Measurements from ENCODE around the gene DAD1.
"Not testable (repeated sequence)": the region's sequence is repeated elsewhere in the genome, so short reads cannot be mapped to it uniquely, and the experiment has no call there.

DAD1 gene

DNA sequence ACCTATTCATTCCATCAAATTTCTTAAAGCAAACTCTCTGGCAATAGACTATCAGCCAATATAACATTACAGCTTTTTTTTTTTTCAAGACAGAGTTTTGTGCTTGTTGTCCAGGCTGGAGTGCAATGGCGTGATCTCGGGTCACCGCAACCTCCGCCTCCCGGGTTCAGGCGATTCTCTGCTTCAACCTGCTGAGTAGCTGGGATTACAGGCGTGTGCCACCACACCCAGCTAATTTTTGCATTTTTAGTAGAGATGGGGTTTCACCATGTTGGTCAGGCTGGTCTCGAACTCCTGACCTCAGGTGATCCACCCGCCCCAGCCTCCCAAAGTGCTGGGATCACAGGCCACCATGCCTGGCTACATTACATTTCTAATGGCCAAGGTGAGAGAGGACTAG lies 22.8 kb downstream of the DAD1 start:
- DNase-seq: not testable (repeated sequence)

DNA sequence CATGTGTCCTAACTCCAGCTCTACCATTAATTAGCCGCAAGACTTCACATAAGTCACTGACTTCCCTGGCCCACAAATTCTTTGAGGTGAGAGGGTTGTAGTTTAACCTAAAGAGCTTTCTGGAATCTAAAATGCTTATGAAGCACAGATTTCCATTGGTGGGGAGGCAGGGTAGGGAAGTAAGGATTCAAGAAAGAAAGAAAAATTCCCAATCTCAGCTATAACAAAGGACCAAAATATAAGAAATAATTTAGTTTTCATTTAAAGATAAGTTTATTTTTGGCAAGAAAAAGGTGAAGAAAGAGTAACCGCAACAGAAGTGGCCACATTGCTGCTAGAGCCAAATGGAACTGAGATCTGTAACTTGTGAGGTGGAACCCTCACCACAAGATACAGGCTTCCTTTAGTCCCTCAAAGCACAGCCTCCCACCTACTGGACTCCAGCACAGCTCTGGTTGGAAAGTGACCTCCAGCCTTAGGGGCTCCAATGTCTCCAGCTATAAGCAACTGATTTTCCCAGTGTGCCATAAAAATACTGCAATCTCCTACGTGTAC lies 23.6 kb downstream of the DAD1 start:
- peak; percentile 36 for DNase-seq

DNA sequence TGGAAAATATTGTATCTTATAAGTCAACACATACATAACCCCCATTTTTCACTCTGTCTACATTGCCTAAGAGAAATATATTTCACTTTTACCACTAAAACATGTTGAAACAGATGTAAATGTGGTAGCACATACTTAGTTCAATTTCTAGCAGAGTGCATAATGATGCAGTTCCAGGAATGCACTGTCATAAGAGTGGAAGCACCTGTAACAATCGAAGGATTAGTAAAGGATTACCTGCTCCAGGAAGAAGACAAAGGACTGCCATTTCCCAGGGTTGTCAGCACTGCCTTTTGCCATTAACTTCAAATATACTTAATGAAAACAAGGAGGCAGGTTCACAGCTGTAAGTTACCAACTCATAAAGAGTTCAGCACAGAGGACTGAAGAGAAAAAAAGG lies 24.6 kb downstream of the DAD1 start:
- no peak for DNase-seq

DNA sequence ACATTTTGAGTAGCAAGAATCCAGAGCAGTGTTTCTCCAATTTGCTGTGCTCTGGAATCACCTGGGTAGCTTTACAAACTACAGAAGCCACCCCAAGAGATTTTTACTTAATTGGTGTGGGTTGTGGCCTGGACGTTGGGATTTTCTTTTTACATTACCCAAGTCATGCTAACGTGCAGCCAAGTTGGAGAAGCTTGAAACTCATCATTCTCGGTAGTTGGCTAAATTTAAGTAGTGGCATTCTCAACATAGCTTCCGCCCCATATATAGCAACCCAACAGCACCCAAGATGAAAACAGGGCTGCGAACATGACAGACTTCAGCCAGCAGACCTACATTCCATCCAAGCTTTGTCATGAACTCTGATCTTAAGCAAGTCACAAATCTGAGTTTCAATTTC lies 25.0 kb downstream of the DAD1 start:
- peak; percentile 34 for DNase-seq

DNA sequence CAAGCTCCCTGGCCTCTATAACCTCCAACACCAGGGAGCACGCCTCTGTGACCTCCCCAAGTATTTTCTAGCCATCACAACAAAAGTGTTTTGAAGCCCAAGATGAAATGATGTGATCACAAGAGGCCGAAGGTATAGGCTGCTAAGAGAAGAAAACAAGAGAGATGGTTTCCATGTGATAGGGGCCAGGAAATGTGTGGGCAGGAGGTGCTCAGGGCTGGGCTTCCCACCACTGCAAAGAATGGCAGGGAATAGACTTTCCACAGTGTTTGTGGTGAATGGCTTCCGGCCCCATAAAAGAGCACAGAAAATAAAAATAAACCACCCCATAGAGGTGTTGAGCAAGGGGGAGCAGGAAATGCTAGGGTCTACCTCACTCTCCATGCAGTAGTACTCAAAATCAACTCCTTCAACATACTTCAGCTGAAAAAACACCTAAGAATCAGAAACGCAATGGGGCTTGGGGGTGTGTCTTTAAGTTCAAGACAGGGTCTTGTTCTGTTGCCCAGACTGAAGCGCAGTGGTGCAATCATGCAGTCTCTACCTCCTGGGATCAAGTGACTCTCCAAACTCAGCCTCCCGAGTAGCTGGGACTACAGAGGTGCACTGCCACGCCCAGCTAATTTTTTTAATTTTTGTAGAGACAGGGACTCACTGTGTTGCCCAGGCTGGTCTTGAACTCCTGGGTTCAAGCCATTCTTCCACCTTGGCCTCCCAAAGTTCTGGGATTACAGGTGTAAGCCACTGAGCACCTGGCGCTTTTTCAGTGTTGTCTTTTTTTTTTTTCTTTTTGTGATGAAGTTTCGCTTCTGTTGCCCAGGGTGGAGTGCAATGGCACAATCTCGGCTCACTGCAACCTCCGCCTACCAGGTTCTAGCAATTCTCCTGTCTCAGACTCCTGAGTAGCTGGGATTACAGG lies 27.1 kb downstream of the DAD1 start:
- DNase-seq: peak; percentile 90

DNA sequence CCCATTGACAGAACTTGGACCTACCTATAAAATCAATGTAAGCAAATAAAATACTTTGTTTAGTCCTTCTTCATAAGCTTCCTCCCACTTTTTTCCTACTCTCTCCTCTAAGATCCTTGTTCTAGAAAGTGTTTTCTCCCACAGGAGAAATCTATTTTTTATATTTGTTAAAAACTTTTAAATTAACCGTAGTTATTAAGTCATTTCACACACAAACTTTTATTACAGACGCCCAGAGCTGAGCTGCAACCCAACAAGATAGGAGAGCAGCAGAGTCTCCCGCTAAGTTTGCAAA lies 27.7 kb downstream of the DAD1 start:
- DNase-seq: no peak

DNA sequence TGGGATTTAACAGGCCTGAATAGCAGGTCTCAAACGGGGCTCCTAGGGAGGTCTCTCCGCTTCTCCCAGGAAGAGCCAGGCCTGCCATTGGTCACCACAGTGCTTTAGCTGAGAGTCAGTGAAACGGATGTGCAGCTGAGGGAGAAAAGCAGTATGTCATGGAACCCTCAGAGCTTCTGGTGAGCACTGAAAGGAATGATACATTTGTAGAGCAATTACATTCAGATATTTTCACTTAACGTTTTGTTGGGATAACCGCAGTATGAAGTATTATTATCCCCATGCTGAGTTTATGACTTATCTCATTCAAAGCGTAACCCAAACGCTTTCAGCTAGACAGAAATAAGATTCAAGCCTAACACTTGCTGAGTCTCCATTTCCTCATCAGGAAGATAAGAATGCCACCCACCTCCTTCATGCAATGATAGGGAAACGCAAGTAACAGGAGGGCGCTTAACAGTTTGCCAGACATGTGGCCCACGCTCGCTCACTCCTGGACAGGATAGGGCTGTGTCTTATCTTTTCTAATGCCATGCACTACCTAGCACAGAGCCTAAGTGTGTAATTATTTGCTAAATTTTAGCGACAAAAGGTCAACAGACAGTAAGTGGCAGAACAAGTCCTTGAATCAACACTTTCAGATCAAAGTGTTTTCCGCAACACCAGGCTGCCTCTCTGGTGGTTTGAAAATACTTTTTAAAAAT lies 28.2 kb downstream of the DAD1 start:
- no peak for DNase-seq

DNA sequence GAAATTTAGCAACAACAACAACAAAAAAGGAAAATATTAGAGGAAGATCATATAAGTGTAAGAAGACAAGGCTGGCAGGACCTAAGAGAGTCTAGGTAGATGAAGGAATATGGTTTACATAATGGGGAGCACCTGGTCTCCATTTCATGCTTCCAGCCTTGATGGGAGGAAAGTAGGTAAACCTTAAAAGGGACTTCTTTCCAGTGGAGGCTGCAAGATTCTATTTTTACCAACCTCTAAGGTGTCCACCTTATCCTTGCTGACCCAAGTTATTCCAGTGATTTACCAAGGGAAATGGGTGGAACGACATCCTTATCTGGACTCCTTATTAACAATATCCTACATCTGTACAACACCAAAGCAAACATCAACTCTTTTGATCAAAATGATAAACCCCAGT lies 30.0 kb downstream of the DAD1 start:
- DNase-seq: no peak

DNA sequence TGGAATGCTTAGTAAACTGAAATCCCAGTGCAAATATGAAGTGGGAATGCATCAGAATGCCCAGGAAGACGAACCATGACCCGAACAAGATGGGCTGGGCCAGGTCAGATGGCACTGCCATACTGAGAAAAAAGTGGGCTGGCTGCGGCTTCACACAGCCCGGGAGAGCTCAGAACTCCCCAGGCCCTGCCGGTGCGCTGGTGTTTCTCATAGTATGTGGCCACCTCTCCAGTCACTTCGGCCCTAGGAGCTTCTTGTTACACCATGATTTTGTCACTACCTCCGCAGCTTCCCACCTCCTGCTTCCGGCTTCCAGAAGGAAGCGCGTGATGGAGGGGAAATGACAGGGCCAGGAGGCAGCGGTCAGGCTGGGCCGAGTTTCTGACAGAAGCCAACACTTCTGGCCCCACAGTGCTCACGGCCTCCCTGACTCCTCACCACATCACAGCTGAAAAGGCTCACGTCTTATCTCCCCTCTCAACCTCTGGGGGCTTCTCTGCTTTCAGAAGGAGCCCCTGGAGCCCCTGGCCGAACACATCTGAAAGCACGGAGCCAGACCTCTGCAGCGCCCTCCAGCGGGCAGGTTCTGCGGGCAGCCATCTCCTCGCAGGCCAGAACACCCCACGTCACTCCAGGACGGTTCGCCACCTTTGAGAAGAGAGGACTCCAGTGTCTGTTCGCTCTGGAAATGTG lies 30.7 kb downstream of the DAD1 start:
- DNase-seq: peak; percentile 85

DNA sequence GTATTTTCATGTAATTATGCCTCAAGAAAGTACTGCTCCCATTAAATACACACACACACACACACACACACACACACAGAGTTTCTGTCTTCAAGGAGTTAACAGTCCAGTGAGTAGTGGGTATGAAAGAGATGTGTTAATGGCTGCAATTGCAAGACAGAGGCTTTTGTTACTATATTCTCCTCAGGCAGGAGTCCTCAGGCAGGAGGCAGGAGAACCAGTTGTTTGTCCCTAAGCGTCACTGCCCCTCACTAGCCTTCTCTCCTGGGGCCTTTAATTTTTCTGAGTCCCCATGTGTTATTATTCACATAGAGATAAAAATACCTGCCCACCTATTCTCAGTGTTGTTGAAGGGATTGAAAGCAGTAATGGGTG lies 31.2 kb downstream of the DAD1 start:
- DNase-seq: no peak

DNA sequence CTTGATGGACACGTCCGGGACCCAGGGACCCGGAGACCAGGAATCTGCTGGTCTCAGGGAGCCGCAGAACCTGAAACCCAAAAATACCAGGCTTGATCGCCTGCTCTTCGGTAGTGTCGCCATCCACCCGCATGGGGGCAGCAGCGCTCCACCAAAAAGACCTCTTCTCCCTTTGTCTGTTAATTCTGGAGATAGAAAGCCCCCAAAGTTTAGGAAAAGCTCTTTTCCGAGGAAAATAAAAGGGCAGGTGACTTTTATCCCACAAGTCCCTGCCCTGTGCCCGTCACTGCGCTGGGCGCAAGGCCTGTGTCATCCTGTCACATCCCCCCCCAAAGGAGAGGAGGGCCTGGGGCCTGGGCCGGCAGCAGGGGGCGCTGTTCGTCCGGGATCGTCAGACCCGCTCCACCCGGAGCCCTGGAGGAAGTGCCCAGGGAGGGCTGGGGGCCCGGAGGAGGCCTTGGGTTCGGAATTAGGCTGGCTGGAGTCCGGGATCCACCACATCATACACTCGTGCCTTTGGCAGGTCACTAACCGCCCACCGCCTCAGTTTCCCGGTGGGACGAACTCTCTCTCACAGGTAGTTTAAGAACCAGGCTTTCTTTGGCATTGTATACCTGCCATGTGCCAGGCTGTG lies 31.9 kb downstream of the DAD1 start:
- DNase-seq: peak; percentile 90

DNA sequence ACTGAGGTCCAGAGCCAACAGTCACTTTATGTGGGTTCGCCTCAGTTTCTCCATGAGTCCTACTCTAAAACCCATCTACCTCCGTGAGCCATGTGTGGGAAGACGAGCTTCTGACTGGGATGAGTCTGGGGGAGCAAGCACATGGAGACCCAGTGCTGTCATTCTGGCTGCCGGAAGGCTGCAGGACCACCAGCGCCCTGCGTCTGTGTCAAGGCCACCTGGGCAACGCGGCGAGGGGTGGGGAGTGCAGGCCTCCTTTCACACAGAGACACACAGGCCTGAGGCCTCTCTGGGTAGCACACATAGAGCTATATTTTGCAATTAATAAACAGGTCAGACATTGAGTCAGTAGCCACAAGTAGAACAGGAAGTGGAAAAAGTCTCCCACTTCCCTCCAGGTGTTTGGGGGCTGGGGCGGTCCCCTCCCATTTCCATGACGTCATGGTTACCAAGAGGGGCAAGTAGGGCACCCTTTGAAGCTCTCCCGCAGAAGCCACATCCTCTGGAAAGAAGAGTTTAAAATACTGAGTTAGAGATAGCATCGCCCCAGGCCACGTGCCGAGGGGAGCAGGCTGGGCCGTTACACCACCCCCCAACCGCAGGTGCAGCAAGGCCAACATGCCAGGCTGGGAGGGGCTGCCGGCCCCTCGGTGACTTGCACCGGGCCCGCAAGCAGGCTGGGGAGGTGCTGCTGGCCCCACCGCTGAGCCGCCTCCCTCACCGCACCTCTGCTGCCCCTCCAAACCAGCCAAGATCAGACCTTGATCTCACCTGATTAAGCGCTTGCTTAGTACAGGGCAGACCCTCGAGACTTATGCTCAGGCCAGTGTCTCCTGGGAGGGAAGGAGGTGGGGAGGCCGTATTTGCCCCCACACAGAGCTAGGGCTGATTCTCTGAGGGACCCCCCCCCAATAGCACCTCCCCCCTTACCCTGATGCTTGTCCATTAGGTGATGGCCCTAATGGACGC lies 32.7 kb downstream of the DAD1 start:
- DNase-seq: peak; percentile 98

DNA sequence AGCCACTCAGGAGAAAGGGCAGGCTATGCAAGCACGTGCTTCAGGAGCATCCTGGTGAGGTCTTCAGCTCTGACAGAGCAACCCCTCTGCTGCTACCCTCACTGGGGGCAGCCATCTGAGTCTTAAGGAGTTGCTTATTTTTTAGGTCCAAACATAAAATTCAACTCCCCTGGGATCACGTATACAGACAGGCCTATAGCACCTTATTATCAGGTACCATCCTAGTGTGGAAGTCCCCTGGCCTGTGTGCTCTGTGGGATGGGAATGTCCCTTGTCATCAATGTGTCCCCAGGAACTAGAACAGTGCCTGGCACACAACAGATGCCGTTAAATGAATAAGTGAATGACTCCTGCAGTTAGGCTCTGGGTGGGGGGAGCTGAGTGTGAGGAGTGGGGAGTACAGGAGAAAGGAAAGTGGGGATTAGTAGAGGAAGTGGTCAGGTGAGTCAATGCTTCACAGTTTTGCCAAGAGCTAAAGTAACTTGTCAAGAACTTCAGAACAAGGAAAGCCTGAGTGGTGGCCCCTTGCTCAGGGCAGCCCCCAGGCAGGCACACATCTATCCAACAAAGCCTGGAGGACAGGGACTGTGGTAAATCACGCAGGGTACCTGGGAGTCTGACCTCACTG lies 33.5 kb downstream of the DAD1 start:
- peak; percentile 82 for DNase-seq

DNA sequence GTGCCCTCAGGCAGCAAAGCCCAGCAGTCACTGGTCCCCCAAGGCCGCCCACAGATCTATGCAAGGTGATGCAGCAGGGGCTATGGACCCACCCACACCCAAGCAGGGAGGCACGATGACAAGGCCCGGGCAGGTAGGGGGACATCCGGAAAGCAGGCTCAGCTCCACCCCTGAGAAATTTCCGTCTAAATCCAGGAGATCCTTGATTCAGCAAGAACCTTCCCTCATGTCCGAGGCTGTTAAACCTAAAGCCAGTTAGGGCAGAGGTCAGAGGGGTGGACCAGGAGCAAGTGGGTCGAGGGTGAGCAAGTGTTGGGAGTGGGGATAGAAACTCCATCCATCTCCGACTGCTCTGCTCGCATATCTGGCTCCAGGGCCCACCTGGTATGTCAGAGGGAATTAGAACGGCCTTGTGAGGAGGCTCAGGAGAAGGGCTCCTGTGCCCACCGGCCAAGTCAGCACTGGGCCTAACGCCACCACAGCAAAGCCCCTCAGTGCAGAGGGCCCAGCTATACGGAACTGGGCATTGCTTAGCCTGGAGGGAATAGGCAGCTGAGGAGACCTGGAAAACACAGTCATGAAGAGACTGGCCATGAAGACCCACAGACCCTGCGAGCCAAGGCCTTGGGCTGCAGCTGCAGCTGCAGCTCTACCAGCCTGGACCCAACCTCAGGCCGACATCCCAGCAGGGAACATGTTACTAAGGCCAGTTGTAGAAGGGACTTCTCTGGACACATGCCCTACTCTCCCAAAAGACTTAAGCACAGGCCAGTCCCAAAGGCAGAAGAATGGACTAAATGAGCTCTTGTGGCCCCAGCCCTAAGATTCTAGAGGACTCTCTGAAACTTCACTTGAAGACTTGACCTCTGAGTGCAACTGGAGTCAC lies 34.3 kb downstream of the DAD1 start:
- no peak for DNase-seq

DNA sequence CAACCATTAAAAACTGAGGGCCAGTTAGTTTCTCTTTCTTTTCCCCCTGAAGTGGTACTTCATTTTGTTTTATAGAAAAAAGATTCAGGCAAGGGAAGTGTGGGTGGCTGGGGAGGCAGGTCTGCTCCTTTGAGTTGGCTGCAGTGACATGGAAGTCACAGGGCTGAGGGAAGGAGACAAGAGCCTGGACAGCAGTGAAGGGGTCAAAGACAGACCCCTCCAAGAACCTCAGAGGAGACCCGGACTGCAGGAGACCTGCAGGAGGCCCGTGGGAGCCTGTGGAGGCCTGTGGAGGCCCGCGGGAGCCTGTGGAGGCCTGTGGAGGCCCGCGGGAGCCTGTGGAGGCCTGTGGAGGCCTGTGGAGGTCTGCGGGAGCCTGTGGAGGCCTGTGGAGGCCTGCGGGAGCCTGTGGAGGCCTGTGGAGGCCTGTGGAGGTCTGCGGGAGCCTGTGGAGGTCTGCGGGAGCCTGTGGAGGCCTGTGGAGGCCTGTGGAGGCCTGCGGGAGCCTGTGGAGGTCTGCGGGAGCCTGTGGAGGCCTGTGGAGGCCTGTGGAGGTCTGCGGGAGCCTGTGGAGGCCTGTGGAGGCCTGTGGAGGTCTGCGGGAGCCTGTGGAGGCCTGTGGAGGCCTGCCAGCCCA lies 35.0 kb downstream of the DAD1 start:
- DNase-seq: not testable (repeated sequence)

DNA sequence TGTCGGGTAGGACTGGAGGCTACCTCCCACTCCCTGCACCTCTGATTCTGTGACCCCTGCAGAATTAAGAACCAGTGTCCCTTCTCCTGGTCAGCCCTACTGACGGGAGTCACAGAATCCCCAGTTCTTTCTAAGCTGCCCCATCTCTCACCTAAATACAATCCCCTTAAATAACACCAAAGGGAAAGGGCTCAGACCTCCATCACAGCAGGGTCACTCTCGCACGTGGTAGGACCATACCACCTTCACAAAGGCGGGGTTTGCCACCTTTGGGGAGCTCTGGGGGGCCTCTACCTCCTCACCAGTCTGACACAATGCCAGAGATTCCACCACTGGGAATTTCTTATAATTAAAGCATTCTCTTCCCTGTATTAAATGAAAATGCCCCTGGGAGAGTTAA lies 35.6 kb downstream of the DAD1 start:
- no peak for DNase-seq

DNA sequence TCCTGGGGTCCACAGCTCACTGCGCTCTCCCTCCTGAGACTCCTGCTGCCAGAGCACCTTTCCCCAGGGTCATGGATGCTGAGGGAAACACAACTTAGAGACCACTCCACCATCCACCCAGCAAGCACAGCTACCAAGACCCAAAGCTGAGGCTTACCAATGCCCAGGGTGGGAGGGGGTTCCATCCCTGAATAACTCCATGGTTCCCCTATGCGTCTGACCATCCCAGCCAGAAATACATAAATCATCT lies 36.3 kb downstream of the DAD1 start:
- DNase-seq: no peak

DNA sequence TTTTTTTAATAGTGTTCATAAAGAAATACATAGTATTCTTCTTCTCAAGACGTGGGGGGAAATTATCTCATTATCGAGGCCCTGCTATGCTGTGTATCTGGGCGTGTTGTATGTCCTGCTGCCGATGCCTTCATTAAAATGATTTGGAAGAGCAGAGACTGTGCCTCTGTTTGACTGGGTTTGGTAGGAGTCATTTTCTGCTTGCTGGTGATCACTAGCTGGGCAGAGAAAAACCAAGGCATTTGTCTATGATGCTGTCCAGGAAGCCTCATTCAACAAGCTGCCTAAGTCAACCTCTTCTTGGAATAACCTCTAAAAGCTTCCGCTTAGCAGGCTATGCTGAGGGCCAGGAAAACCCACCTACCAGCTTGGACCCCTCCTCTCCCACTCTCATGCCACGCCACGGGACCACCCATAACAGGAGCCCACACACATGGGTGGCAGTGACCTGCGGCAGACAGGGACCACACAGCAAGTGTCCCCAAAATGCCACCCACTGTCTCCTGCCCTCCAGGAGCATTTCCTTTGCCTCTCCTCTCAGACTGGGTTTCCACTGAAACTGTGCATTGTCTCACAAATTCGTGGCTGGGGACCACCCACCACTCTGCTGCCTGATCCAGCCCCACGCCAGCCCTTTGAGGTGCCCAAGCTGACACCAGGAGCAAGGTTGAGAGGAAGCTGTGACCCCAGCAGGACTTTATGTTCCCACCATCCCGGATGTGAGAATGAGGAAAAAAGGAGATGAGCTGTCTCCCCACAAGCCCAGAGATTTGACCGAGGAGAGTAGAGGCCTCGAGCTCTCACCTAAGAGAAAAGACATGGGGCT lies 36.8 kb downstream of the DAD1 start:
- no peak for DNase-seq

DNA sequence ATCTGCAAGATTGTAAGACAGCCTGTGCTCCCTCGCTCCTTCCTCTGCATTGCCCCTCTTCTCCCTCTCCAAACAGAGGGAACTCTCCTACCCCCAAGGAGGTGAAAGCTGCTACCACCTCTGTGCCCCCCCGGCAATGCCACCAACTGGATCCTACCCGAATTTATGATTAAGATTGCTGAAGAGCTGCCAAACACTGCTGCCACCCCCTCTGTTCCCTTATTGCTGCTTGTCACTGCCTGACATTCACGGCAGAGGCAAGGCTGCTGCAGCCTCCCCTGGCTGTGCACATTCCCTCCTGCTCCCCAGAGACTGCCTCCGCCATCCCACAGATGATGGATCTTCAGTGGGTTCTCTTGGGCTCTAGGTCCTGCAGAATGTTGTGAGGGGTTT lies 37.4 kb downstream of the DAD1 start:
- DNase-seq: no peak
